Erythroblast (primary cell): Measurements from ENCODE around the gene NLGN1.

Experiments
- GATA1 ChIP-seq: IDR thresholded peaks from 2 replicates; pipeline ENCODE4 v1.6.1; 2011; ENCODE audit warnings: low read depth, mild to moderate bottlenecking, control low read depth, low read length, moderate library complexity
- POLR2A ChIP-seq: IDR thresholded peaks from 2 replicates; pipeline ENCODE4 v1.6.1; 2011; ENCODE audit warnings: mild to moderate bottlenecking, low read length

DNA sequence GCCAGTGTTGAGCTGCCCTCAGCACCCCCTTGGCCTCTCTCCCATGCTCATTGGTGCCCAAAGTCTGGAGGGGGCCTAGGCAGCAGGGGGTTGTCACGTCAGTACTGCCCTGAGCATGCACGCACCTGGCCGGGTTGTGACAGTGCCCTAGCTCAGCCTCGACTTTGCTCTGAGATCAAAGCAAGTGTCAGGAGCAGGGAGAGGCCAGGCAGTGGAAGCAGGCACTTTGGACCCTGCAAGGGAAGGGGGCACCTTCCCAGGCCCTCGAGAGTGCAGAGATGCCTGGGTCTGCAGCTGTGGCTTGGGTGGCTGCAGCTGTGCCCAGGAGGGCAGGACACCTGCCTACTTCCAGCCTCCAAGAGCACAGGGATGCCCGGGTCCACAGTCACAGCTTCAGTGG lies 561.3 kb downstream of the NLGN1 start:
- TF ChIP-seq POLR2A (no peak), GATA1 (no peak)
